ENCODE measurements around the gene PLAAT3. TPM values are rescaled to one million over a fixed set of nuclear protein-coding genes. Genes with fewer than 3 reads are reported as not detected.
"Not testable (repeated sequence)": the region's sequence is repeated elsewhere in the genome, so short reads cannot be mapped to it uniquely, and the experiment has no call there.

The PLAAT3 gene
- total RNA-seq, 2 experiments from 2014 or later = 1.8 to 3.1 TPM

DNA sequence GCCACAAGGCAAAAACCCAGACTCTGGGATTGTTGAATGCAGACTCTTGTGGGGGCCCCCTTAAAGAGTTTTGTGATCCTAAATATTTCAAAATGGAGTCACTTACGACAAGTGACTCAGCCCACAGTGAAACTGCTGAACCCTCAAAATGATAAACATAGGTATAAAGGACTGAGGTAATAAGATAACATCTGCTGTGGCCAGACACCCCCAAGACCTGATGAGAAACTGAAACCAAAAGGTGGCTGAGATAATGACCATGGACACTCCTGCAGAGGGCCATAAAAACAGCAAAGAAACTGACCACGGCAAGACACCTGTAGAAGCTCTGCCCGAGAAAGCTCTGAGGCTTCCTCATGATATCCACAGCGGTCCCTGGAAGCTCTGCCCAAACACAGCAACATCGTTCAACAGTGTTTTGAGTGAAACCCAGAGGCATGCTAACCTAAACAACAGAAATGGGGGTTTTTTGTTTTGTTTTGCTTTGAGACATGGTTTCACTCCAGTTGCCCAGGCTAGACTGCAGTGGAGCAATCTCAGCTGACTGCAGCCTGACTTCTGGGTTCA is 79.3 kb downstream of the PLAAT3 start:
- ATAC-seq (peak; percentile 24), DNase-seq (peak; percentile 33)

GRCh38 chr11:63534076-63534475 is 80.2 kb downstream of the PLAAT3 start:
- Mint-ChIP-seq H3K4me1 (peaks cover 85% of the 10 kb centered on the region), H3K27ac (peak overlapping the region; percentile 45), H3K4me3 (no peak overlapping the region), H3K9me3 (ENCODE audit: low read depth) (no peaks in the 10 kb centered on the region), H3K27me3 (no peaks in the 10 kb centered on the region), H3K36me3 (ENCODE audit: low read depth) (no peaks in the 10 kb centered on the region)
- ChIA-PET POLR2A (no interaction called here), CTCF (interaction anchor here (0.8 to 1.3 kb wide), 2 partner anchors 55 to 634 kb away, joined by 3 to 4 read pairs; no protein-coding TSS in a partner anchor)
- DNase-seq = no peak
- ATAC-seq = no peak
- intact Hi-C loops (cut with DNase I, micrococcal nuclease) = no loop called here

More for the DNA sequence above, 79.3 kb downstream of the PLAAT3 start:
- peak overlapping the region; percentile 94 for H3K27ac Mint-ChIP-seq
- CTCF ChIA-PET = interaction anchor here (0.8 to 1.3 kb wide), 2 partner anchors 56 to 634 kb away, joined by 3 to 4 read pairs; no protein-coding TSS in a partner anchor
- H3K36me3 Mint-ChIP-seq (ENCODE audit: low read depth) = no peaks in the 10 kb centered on the region
- POLR2A ChIA-PET = no interaction called here
- no peaks in the 10 kb centered on the region for H3K9me3 Mint-ChIP-seq (ENCODE audit: low read depth)
- H3K4me3 Mint-ChIP-seq = peak overlapping the region; percentile 20
- H3K27me3 Mint-ChIP-seq = no peaks in the 10 kb centered on the region
- H3K4me1 Mint-ChIP-seq = peaks cover 82% of the 10 kb centered on the region
- intact Hi-C loops (cut with DNase I, micrococcal nuclease) = no loop called here

GRCh38 chr11:63532799-63533475 is 81.3 kb downstream of the PLAAT3 start:
- POLR2A ChIA-PET = no interaction called here
- no peak overlapping the region for H3K4me3 Mint-ChIP-seq
- CTCF ChIA-PET = interaction anchor here (0.6 to 1.3 kb wide), 5 partner anchors 12 to 916 kb away, joined by 3 to 6 read pairs (median 3); no protein-coding TSS in a partner anchor

DNA sequence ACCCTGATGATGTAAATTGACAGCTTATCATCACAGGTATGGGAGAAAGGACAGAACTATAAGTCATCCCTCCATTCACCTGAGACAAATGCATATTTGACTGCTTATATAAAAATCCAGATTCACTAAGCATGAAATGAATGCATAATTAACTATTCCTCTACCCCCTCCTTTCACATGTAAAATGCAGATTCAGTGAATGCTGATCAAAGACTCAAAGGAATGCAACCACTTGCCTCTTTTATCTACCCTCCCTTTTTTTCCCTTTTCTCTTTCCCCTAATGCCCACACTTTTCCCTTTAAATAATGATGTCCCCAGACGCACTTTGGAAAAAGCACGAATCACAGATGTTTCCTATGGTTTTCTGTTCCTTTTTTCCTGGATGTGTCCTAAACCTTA is 82.1 kb downstream of the PLAAT3 start:
- ATAC-seq = no peak
- no peak overlapping the region for H3K4me3 Mint-ChIP-seq
- peaks cover 77% of the 10 kb centered on the region for H3K4me1 Mint-ChIP-seq
- CTCF ChIA-PET = interaction anchor here (0.7 to 1.3 kb wide), 4 partner anchors 17 to 917 kb away, joined by 3 to 6 read pairs (median 3); no protein-coding TSS in a partner anchor
- no peaks in the 10 kb centered on the region for H3K36me3 Mint-ChIP-seq (ENCODE audit: low read depth)
- H3K27ac Mint-ChIP-seq = peak overlapping the region; percentile 17
- POLR2A ChIA-PET = no interaction called here
- no peak for DNase-seq
- no peaks in the 10 kb centered on the region for H3K9me3 Mint-ChIP-seq (ENCODE audit: low read depth)
- no peaks in the 10 kb centered on the region for H3K27me3 Mint-ChIP-seq
- intact Hi-C loops (cut with DNase I, micrococcal nuclease) = no loop called here

More at GRCh38 chr11:63532799-63533475, 81.3 kb downstream of the PLAAT3 start:
- Mint-ChIP-seq H3K36me3 (ENCODE audit: low read depth) (no peaks in the 10 kb centered on the region), H3K4me1 (peaks cover 82% of the 10 kb centered on the region), H3K27me3 (no peaks in the 10 kb centered on the region), H3K9me3 (ENCODE audit: low read depth) (no peaks in the 10 kb centered on the region), H3K27ac (no peak overlapping the region)
- DNase-seq (no peak), ATAC-seq (no peak)
- intact Hi-C loops (cut with DNase I, micrococcal nuclease) = no loop called here

GRCh38 chr11:63531074-63531792 is 83.0 kb downstream of the PLAAT3 start:
- ChIA-PET POLR2A (interaction anchor here (0.7 kb wide), 1 partner anchor 10 kb away, joined by 3 read pairs; no protein-coding TSS in a partner anchor), CTCF (interaction anchor here (1.3 kb wide), 1 partner anchor 104 kb away, joined by 6 read pairs; no protein-coding TSS in a partner anchor)
- intact Hi-C loops (cut with DNase I, micrococcal nuclease) = loop anchor here (1.0 kb wide), 1 partner anchor 36 kb away; no protein-coding TSS in a partner anchor
- DNase-seq (peak; percentile 65), ATAC-seq (peak; percentile 89)
- peaks cover 70% of the 10 kb centered on the region for H3K4me1 Mint-ChIP-seq
- H3K27ac Mint-ChIP-seq = peak overlapping the region; percentile 78
- H3K4me3 Mint-ChIP-seq = peak overlapping the region; percentile 45
- H3K36me3 Mint-ChIP-seq (ENCODE audit: low read depth); H3K27me3 Mint-ChIP-seq; H3K9me3 Mint-ChIP-seq (ENCODE audit: low read depth): not testable (repeated sequence)

- intact Hi-C loops (cut with DNase I, micrococcal nuclease) = no loop called here
- DNase-seq = no peak
- Mint-ChIP-seq H3K4me1 (peaks cover 58% of the 10 kb centered on the region), H3K9me3 (ENCODE audit: low read depth) (no peaks in the 10 kb centered on the region), H3K27me3 (no peaks in the 10 kb centered on the region), H3K4me3 (no peak overlapping the region), H3K36me3 (ENCODE audit: low read depth) (no peaks in the 10 kb centered on the region), H3K27ac (no peak overlapping the region)
- POLR2A ChIA-PET = interaction anchor here (0.6 kb wide), 1 partner anchor 133 kb away, joined by 6 read pairs; no protein-coding TSS in a partner anchor
- no peak for ATAC-seq
- CTCF ChIA-PET = interaction anchor here (0.6 to 1.5 kb wide), 4 partner anchors 9 to 479 kb away, joined by 3 to 4 read pairs (median 4); no protein-coding TSS in a partner anchor
Measured at GRCh38 chr11:63530021-63530420, 84.2 kb downstream of the PLAAT3 start.

DNA sequence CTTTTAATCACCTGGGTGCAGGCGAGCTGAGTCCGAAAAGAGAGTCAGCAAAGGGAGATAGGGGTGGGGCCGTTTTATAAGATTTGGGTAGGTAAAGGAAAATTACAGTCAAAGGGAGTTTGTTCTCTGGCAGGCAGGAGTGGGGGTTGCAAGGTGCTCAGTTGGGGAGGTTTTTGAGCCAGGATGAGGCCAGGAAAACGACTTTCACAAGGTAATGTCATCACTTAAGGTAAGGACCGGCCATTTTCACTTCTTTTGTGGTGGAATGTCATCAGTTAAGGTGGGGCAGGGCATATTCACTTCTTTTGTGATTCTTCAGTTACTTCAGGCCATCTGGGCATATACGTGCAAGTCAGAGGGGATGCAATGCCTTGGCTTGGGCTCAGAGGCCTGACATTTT is 84.9 kb downstream of the PLAAT3 start:
- CTCF ChIA-PET = interaction anchor here (0.6 to 1.5 kb wide), 4 partner anchors 8 to 478 kb away, joined by 3 to 4 read pairs (median 4); no protein-coding TSS in a partner anchor
- H3K27me3 Mint-ChIP-seq; H3K36me3 Mint-ChIP-seq (ENCODE audit: low read depth); H3K27ac Mint-ChIP-seq; ATAC-seq; DNase-seq; H3K4me3 Mint-ChIP-seq; H3K9me3 Mint-ChIP-seq (ENCODE audit: low read depth); intact Hi-C loops (cut with DNase I, micrococcal nuclease): not testable (repeated sequence)
- POLR2A ChIA-PET = interaction anchor here (0.7 kb wide), 1 partner anchor 16 kb away, joined by 4 read pairs; no protein-coding TSS in a partner anchor
- peaks cover 53% of the 10 kb centered on the region for H3K4me1 Mint-ChIP-seq

DNA sequence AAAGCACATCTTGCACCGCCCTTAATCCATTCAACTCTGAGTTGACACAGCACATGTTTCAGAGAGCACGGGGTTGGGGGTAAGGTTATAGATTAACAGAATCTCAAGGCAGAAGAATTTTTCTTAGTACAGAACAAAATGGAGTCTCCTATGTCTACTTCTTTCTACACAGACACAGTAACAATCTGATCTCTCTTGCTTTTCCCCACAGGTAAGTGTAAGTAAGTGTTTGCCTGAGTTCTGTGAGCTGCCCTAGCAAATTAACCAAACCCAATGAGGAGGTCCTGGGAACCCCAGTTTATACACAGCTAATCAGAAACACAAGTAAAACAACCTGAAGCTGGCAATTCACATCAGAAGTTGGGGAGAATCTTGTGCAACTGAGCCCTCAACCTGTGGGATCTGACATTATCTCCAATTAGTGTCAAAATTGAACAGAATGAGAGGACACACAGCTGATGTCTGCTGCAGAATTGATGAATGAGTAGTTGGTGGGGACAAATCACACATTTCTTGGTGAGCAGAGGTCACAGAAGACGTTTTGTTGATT is 85.4 kb downstream of the PLAAT3 start:
- H3K36me3 Mint-ChIP-seq (ENCODE audit: low read depth) = not testable (repeated sequence)

GRCh38 chr11:63528156-63528555 is 86.1 kb downstream of the PLAAT3 start:
- H3K36me3 Mint-ChIP-seq (ENCODE audit: low read depth); POLR2A ChIA-PET; intact Hi-C loops (cut with DNase I, micrococcal nuclease); H3K9me3 Mint-ChIP-seq (ENCODE audit: low read depth); DNase-seq; ATAC-seq; H3K27me3 Mint-ChIP-seq; H3K27ac Mint-ChIP-seq; H3K4me3 Mint-ChIP-seq; CTCF ChIA-PET: not testable (repeated sequence)
- H3K4me1 Mint-ChIP-seq = peaks cover 41% of the 10 kb centered on the region

More for the DNA sequence above, 85.4 kb downstream of the PLAAT3 start:
- H3K9me3 Mint-ChIP-seq (ENCODE audit: low read depth); POLR2A ChIA-PET; ATAC-seq; H3K27ac Mint-ChIP-seq; DNase-seq; H3K27me3 Mint-ChIP-seq; intact Hi-C loops (cut with DNase I, micrococcal nuclease); H3K4me3 Mint-ChIP-seq: not testable (repeated sequence)
- CTCF ChIA-PET = interaction anchor here (0.9 to 1.5 kb wide), 3 partner anchors 8 to 110 kb away, joined by 3 to 4 read pairs (median 4); no protein-coding TSS in a partner anchor
- peaks cover 47% of the 10 kb centered on the region for H3K4me1 Mint-ChIP-seq

- intact Hi-C loops (cut with DNase I, micrococcal nuclease) = no loop called here
- no peak overlapping the region for H3K4me3 Mint-ChIP-seq
Measured at GRCh38 chr11:63527667-63528066, 86.6 kb downstream of the PLAAT3 start.

More at GRCh38 chr11:63527667-63528066, 86.6 kb downstream of the PLAAT3 start:
- Mint-ChIP-seq H3K9me3 (ENCODE audit: low read depth) (no peaks in the 10 kb centered on the region), H3K27me3 (peaks cover 2% of the 10 kb centered on the region), H3K36me3 (ENCODE audit: low read depth) (no peaks in the 10 kb centered on the region), H3K4me1 (peaks cover 36% of the 10 kb centered on the region), H3K27ac (no peak overlapping the region)
- ATAC-seq = no peak
- ChIA-PET CTCF (interaction anchor here (1.0 kb wide), 1 partner anchor 168 kb away, joined by 3 read pairs; no protein-coding TSS in a partner anchor), POLR2A (no interaction called here)
- DNase-seq = no peak
